HepG2 (cell line): Measurements from ENCODE around the gene SIRT7. TPM values are rescaled to one million over a fixed set of nuclear protein-coding genes. Genes with fewer than 3 reads are reported as not detected.

Experiments used
- ATF7-NPFF ChIP-seq: sonication (generic); formaldehyde crosslinking; IDR thresholded peaks from 2 replicates; pipeline ENCODE4 v1.8.1; 2023; ENCODE audit warnings: mild to moderate bottlenecking, low read depth, missing genetic modification reagents, moderate library complexity
- BHLHE40 ChIP-seq: IDR thresholded peaks from 2 replicates; pipeline ENCODE4 v1.6.1; 2011; ENCODE audit warnings: low read length, improper control_type of control experiment
- CC2D1A ChIP-seq: sonication (generic); formaldehyde crosslinking; IDR thresholded peaks from 2 replicates; pipeline ENCODE4 v1.8.1; 2023; ENCODE audit warnings: mild to moderate bottlenecking, missing genetic modification reagents
- ELF1 ChIP-seq: sonication (generic); formaldehyde crosslinking; IDR thresholded peaks from 2 replicates; pipeline ENCODE4 v1.4.0; 2020; ENCODE audit warnings: missing genetic modification reagents
- ELF4 ChIP-seq: sonication (generic); formaldehyde crosslinking; IDR thresholded peaks from 2 replicates; pipeline ENCODE4 v1.5.0; 2020; ENCODE audit warnings: missing genetic modification reagents, mild to moderate bottlenecking, moderate library complexity, borderline replicate concordance
- KAT2B ChIP-seq: fragments of 150-350 bp; IDR thresholded peaks from 2 replicates; pipeline ENCODE4 v1.6.1; 2014; ENCODE audit warnings: low read depth, low read length, borderline replicate concordance
- KDM6A ChIP-seq: IDR thresholded peaks from 2 replicates; pipeline ENCODE4 v1.6.1; 2016; ENCODE audit warnings: low read depth
- MED8 ChIP-seq: sonication (generic); formaldehyde crosslinking; IDR thresholded peaks from 2 replicates; pipeline ENCODE4 v1.8.1; 2023; ENCODE audit warnings: mild to moderate bottlenecking, missing genetic modification reagents; ENCODE audit not compliant: insufficient replicate concordance
- PCBP1 ChIP-seq: fragments of 200-400 bp; formaldehyde crosslinking; IDR thresholded peaks from 2 replicates; pipeline ENCODE4 v1.6.1; 2017; ENCODE audit warnings: mild to moderate bottlenecking, low read depth, low read length, borderline replicate concordance
- PCBP2 ChIP-seq: fragments of 200-400 bp; formaldehyde crosslinking; optimal IDR thresholded peaks from 2 replicates; pipeline ENCODE3; 2018; ENCODE audit warnings: low read length, low read depth; ENCODE audit not compliant: poor library complexity, severe bottlenecking
- PHF20 ChIP-seq: sonication (generic); formaldehyde crosslinking; IDR thresholded peaks from 2 replicates; pipeline ENCODE4 v1.5.0; 2020; ENCODE audit warnings: mild to moderate bottlenecking, missing genetic modification reagents
- RAD21 ChIP-seq: fragments of 450-650 bp; formaldehyde crosslinking; IDR thresholded peaks from 2 replicates; pipeline ENCODE4 v1.5.0; 2020; ENCODE audit warnings: mild to moderate bottlenecking
- ZBTB8A ChIP-seq: sonication (generic); formaldehyde crosslinking; IDR thresholded peaks from 2 replicates; pipeline ENCODE4 v1.4.0; 2020; ENCODE audit warnings: mild to moderate bottlenecking, low read depth, missing genetic modification reagents, borderline replicate concordance
- ZFP36L2 ChIP-seq: sonication (generic); formaldehyde crosslinking; IDR thresholded peaks from 2 replicates; pipeline ENCODE4 v1.4.0; 2020; ENCODE audit warnings: missing genetic modification reagents
- ZMYM4 ChIP-seq: sonication (generic); formaldehyde crosslinking; IDR thresholded peaks from 2 replicates; pipeline ENCODE4 v1.8.1; 2023; ENCODE audit warnings: mild to moderate bottlenecking, missing genetic modification reagents
- ZNF335 ChIP-seq: sonication (generic); formaldehyde crosslinking; IDR thresholded peaks from 2 replicates; pipeline ENCODE4 v1.4.0; 2020; ENCODE audit warnings: missing genetic modification reagents
- ZNF564 ChIP-seq: sonication (generic); formaldehyde crosslinking; IDR thresholded peaks from 2 replicates; pipeline ENCODE4 v1.8.1; 2023; ENCODE audit warnings: mild to moderate bottlenecking, missing genetic modification reagents
- ZNF605 ChIP-seq: sonication (generic); formaldehyde crosslinking; IDR thresholded peaks from 2 replicates; pipeline ENCODE4 v1.8.0; 2022; ENCODE audit warnings: mild to moderate bottlenecking, missing genetic modification reagents
- ZNF672 ChIP-seq: sonication (generic); formaldehyde crosslinking; IDR thresholded peaks from 2 replicates; pipeline ENCODE4 v1.8.1; 2022; ENCODE audit warnings: missing genetic modification reagents
- ZNF713 ChIP-seq: sonication (generic); formaldehyde crosslinking; IDR thresholded peaks from 2 replicates; pipeline ENCODE4 v1.4.0; 2020; ENCODE audit warnings: mild to moderate bottlenecking, missing genetic modification reagents
- ZNF780A ChIP-seq: sonication (generic); formaldehyde crosslinking; IDR thresholded peaks from 2 replicates; pipeline ENCODE4 v1.8.0; 2022; ENCODE audit warnings: mild to moderate bottlenecking, missing genetic modification reagents, moderate library complexity
- ZNF850 ChIP-seq: sonication (generic); formaldehyde crosslinking; conservative IDR thresholded peaks from 2 replicates; pipeline ENCODE4 v1.9.0; 2021; ENCODE audit warnings: mild to moderate bottlenecking, missing genetic modification reagents
- polyA plus RNA-seq, 8 experiments: library from polyadenylated mRNA; depleted of rRNA in 3 of 8; stranded (reverse) in 7 of 8; unstranded in 1 of 8; fragments of >200 nt; fragmentation: Illumina TruSeq in 4 of 8; extraction: Trizol in 4 of 8; gene quantifications; 2 replicates each; pipeline versions ENCODE4 v1.2.1 to v1.2.3, GENCODE V29; 2011 to 2016; ENCODE audit warnings: low read depth in 4 of 8, missing spikeins in 1 of 8, mixed read lengths in 1 of 8; ENCODE audit not compliant: insufficient read depth in 1 of 8
- total RNA-seq, 5 experiments: library from RNA; depleted of rRNA; stranded (reverse); fragments of >200 nt; fragmentation: Illumina TruSeq; extraction: Trizol; gene quantifications; 2 replicates each; pipeline ENCODE4 v1.2.3, GENCODE V29; 2016; ENCODE audit warnings: low read depth in 1 of 5
- TF ChIP-seq, protein P1 (sequence below): sonication (generic); formaldehyde crosslinking; IDR thresholded peaks from 2 replicates; pipeline ENCODE4 v1.8.0; 2022; ENCODE audit warnings: mild to moderate bottlenecking, missing genetic modification reagents, moderate library complexity
- TF ChIP-seq, protein P2 (sequence below): sonication (generic); formaldehyde crosslinking; IDR thresholded peaks from 2 replicates; pipeline ENCODE4 v1.8.1; 2022; ENCODE audit warnings: low read depth, mild to moderate bottlenecking, missing genetic modification reagents
- TF ChIP-seq, protein P3 (sequence below): sonication (generic); formaldehyde crosslinking; IDR thresholded peaks from 2 replicates; pipeline ENCODE4 v1.5.0; 2020; ENCODE audit warnings: missing genetic modification reagents

Gene SIRT7
- total and polyA plus RNA-seq, 2 of the 13 experiments (the other 11 are each of a cell fraction or from before 2014, with no cell fraction given), result 8.3 to 24.8 TPM

DNA sequence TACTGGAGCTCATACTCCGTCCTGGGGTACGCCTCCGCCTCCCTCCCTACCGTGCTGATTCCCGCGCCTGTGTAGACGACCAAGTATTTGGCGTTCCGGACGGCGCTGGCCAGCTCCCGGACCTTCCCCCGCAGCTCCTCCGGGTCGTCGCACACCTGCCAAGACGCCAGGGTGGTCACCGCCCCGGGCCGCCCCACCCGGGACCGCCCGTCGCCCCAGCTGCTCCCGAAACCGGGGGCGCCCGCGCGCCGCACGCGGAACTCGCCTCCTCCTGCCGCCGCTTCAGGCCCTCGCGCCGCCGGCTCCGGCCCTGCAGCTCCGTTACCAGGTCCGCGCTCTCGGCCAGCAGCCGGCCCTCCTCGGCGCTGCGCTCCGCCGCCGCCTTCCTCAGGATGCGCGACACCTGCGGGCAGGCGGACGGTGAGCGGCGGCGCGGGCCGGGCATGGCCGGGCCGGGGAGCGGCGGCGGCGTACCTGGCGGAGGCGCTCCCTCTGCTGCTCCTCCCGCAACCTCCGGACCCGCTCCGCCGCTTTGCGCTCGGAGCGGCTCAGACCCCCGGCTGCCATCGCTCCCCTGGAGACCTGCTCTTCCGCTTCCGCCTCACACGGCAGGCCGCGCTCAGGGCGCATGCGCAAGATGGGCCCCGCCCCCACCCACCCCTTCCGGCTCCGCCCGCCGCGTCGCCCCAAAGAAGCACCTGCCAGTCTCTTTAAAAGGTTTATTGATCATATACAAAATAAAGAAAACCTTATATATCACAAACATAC lies at the start of gene SIRT7 (continued):
- TF ChIP-seq, protein P1, sequence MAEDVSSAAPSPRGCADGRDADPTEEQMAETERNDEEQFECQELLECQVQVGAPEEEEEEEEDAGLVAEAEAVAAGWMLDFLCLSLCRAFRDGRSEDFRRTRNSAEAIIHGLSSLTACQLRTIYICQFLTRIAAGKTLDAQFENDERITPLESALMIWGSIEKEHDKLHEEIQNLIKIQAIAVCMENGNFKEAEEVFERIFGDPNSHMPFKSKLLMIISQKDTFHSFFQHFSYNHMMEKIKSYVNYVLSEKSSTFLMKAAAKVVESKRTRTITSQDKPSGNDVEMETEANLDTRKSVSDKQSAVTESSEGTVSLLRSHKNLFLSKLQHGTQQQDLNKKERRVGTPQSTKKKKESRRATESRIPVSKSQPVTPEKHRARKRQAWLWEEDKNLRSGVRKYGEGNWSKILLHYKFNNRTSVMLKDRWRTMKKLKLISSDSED (CRISPR knock-in tag), result no peak
- TF ChIP-seq ZBTB8A (CRISPR knock-in tag) (no peak), ZFP36L2 (CRISPR knock-in tag) (no peak), PCBP2 (no peak), ZMYM4 (CRISPR knock-in tag) (no peak), PCBP1 (no peak), ELF1 (CRISPR knock-in tag) (peak; percentile 93), ZNF713 (no peak), ATF7-NPFF (CRISPR knock-in tag) (peak; percentile 44), ZNF672 (no peak; the same call in 1 of the 2 replicates), ZNF850 (CRISPR knock-in tag) (no peak), CC2D1A (no peak), ZNF780A (CRISPR knock-in tag) (0 out of 2 replicates have a peak, but pooled peaks have one; percentile 19), KDM6A (CRISPR knock-in tag) (no peak), BHLHE40 (no peak), ZNF335 (CRISPR knock-in tag) (no peak), ZNF605 (CRISPR knock-in tag) (no peak), ELF4 (no peak), PHF20 (CRISPR knock-in tag) (peak; percentile 81), MED8 (CRISPR knock-in tag) (no peak), ZNF564 (no peak), KAT2B (no peak), RAD21 (CRISPR knock-in tag) (peak; percentile 66)
- TF ChIP-seq, protein P2, sequence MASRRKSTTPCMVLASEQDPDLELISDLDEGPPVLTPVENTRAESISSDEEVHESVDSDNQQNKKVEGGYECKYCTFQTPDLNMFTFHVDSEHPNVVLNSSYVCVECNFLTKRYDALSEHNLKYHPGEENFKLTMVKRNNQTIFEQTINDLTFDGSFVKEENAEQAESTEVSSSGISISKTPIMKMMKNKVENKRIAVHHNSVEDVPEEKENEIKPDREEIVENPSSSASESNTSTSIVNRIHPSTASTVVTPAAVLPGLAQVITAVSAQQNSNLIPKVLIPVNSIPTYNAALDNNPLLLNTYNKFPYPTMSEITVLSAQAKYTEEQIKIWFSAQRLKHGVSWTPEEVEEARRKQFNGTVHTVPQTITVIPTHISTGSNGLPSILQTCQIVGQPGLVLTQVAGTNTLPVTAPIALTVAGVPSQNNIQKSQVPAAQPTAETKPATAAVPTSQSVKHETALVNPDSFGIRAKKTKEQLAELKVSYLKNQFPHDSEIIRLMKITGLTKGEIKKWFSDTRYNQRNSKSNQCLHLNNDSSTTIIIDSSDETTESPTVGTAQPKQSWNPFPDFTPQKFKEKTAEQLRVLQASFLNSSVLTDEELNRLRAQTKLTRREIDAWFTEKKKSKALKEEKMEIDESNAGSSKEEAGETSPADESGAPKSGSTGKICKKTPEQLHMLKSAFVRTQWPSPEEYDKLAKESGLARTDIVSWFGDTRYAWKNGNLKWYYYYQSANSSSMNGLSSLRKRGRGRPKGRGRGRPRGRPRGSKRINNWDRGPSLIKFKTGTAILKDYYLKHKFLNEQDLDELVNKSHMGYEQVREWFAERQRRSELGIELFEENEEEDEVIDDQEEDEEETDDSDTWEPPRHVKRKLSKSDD (CRISPR knock-in tag), result 0 out of 2 replicates have a peak, but pooled peaks have one; percentile 20
- TF ChIP-seq, protein P3, sequence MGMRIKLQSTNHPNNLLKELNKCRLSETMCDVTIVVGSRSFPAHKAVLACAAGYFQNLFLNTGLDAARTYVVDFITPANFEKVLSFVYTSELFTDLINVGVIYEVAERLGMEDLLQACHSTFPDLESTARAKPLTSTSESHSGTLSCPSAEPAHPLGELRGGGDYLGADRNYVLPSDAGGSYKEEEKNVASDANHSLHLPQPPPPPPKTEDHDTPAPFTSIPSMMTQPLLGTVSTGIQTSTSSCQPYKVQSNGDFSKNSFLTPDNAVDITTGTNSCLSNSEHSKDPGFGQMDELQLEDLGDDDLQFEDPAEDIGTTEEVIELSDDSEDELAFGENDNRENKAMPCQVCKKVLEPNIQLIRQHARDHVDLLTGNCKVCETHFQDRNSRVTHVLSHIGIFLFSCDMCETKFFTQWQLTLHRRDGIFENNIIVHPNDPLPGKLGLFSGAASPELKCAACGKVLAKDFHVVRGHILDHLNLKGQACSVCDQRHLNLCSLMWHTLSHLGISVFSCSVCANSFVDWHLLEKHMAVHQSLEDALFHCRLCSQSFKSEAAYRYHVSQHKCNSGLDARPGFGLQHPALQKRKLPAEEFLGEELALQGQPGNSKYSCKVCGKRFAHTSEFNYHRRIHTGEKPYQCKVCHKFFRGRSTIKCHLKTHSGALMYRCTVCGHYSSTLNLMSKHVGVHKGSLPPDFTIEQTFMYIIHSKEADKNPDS, result no peak
